BLaER1 (cell line): Measurements from ENCODE around the gene ITGA6.

Experiments
- H3K27ac ChIP-seq: shearing (Covaris generic); formaldehyde crosslinking; 2 replicates; pipeline ENCODE4 v1.8.1; 2022
- H3K27me3 ChIP-seq: shearing (Covaris generic); formaldehyde crosslinking; 2 replicates; pipeline ENCODE4 v1.8.1; 2022
- H3K36me3 ChIP-seq: shearing (Covaris generic); formaldehyde crosslinking; 2 replicates; pipeline ENCODE4 v1.8.1; 2022
- H3K4me1 ChIP-seq: shearing (Covaris generic); formaldehyde crosslinking; 2 replicates; pipeline ENCODE4 v1.8.1; 2022
- H3K4me2 ChIP-seq: shearing (Covaris generic); formaldehyde crosslinking; 2 replicates; pipeline ENCODE4 v1.8.1; 2022
- H3K4me3 ChIP-seq: shearing (Covaris generic); formaldehyde crosslinking; 2 replicates; pipeline ENCODE4 v1.8.1; 2022
- H3K9ac ChIP-seq: shearing (Covaris generic); formaldehyde crosslinking; 2 replicates; pipeline ENCODE4 v1.8.1; 2022
- H3K9me3 ChIP-seq: shearing (Covaris generic); formaldehyde crosslinking; 2 replicates; pipeline ENCODE4 v1.8.1; 2022
- H4K20me1 ChIP-seq: shearing (Covaris generic); formaldehyde crosslinking; 2 replicates; pipeline ENCODE4 v1.8.1; 2022
- Cebpa-rat ChIP-seq: shearing (Covaris generic); IDR thresholded peaks from 2 replicates; pipeline ENCODE4 v1.8.1; 2022

The ITGA6 gene

DNA sequence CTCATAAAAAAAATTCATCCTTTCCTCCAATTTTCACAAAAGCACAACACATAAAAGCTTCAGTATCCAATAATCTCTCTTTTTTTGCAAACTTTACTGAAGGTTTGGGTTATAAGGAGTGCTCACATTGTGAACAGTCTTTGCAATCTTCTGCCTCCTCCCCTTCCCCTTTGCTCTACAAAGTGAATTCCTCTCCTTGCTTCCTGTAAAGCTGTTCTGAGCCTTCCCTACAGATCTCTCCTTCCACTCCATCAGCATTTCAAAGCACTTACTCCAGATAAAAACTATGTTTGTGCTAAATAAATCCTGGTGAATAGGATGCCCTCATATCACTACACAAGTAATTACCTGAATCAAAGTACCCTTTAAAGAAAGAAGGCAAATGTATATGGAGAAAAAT lies 123.9 kb downstream of the ITGA6 start:
- Histone ChIP-seq H3K9me3 (peaks cover 34% of the 10 kb centered on the region), H4K20me1 (no peaks in the 10 kb centered on the region), H3K27me3 (no peaks in the 10 kb centered on the region), H3K4me3 (no peak overlapping the region), H3K9ac (no peak overlapping the region), H3K27ac (no peak overlapping the region), H3K36me3 (peaks cover 51% of the 10 kb centered on the region), H3K4me1 (peaks cover 26% of the 10 kb centered on the region), H3K4me2 (no peak overlapping the region)
- TF ChIP-seq Cebpa-rat: no peak

DNA sequence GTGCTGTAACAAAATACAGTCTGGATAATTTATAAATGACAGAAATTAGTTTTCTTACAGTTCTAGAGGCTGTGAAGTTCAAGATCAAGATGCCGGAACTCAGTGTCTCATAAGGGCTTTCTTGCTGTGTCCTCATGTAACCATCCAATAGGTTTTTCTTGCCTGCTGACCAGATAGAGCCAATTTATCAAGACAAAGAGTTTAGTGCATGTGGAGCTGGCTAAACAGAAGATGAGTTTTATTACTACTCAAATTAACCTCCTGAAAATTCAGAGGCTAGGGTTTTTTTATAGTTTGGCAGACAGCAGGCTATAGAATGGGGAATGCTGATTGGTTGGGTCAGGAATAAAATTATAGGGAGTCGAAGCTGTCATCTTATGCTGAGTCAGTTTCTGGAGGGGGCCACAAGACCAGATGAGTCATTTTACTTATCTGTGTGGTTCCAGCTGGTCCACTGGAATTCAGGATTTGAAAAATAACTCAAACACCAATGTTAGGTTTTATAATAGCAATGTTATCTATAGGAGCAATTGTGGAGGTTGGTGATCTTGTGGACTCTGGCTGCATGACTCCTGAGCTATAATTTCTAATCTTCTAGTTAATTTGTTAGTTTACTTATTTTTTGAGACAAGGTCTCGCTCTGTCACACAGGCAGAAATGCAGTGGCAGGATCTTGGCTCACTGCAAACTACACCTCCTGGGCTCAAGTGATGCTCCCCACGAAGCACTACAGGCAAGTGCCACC lies 125.3 kb downstream of the ITGA6 start:
- no peaks in the 10 kb centered on the region for H3K27me3 ChIP-seq
- peaks cover 20% of the 10 kb centered on the region for H3K9me3 ChIP-seq
- no peak for TF ChIP-seq Cebpa-rat
- peaks cover 37% of the 10 kb centered on the region for H3K36me3 ChIP-seq
- H3K4me3 ChIP-seq: no peak overlapping the region
- H3K4me2 ChIP-seq: no peak overlapping the region
- no peak overlapping the region for H3K27ac ChIP-seq
- H3K9ac ChIP-seq: no peak overlapping the region
- no peaks in the 10 kb centered on the region; the same call in 1 of the 2 replicates for H4K20me1 ChIP-seq
- peaks cover 36% of the 10 kb centered on the region for H3K4me1 ChIP-seq

DNA sequence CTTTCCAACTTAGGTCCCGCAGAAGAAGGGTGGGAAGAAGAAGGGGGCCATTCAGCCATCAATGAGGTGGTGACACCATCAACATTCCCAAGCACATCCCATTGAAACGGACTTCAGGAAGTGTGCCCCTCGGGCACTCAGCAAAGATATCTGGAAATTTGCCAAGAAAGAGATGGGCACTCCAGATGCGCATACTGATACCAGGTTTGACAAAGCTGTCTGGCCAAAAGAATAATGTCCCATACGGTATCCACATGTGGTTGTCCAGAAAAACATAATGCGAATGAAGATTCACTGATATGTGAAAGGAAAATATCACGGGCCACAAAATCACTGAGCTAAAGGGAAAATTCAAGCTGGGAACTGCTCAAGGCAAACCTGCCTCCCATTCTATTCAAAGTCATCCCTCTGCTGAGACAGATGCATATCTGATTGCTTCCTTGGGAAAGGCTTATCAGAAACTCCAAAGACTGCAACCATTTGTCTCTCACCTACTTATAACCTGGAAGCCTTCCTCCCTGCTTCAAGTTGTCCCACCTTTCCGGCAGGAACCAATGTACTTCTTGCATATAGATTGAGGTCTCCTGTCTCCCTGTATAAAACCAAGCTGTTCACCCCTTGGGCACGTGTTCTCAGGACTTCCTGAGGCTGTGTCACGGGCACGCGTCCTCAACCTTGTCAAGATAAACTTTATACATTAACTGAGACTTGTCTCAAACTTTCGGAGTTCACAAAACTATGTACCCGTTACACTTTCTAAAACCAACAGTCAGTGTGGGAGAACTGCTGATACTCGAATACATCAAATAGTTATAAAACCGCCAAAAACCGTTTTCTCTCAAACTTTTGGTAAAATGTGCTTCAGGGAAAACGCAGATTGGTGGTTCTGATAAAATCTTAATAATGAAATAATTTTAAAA lies 127.2 kb downstream of the ITGA6 start:
- peaks cover 50% of the 10 kb centered on the region for H3K4me1 ChIP-seq
- peak overlapping the region; percentile 90 for H3K9ac ChIP-seq
- H3K27me3 ChIP-seq: no peaks in the 10 kb centered on the region
- peak overlapping the region; percentile 98 for H3K4me3 ChIP-seq
- H3K9me3 ChIP-seq: peaks cover under 1% of the 10 kb centered on the region
- TF ChIP-seq Cebpa-rat: no peak
- peak overlapping the region; percentile 86 for H3K4me2 ChIP-seq
- H3K36me3 ChIP-seq: peaks cover 32% of the 10 kb centered on the region
- no peak overlapping the region for H3K27ac ChIP-seq
- H4K20me1 ChIP-seq: no peaks in the 10 kb centered on the region; the same call in 1 of the 2 replicates

DNA sequence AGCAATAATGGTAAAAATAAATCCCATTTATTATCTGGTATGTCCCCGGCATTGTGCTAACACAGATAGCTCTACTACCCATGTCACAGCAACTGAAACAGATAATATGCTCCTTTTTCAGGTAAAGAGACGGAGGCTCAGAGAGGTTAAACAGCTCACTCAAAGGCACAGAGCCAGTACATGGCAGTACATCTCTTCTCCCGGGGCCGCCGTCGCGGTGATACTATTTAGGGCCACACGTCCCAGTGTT lies 127.8 kb downstream of the ITGA6 start:
- peak overlapping the region; percentile 90 for H3K9ac ChIP-seq
- no peaks in the 10 kb centered on the region for H3K9me3 ChIP-seq
- H3K36me3 ChIP-seq: peaks cover 36% of the 10 kb centered on the region
- no peak for TF ChIP-seq Cebpa-rat
- no peaks in the 10 kb centered on the region for H3K27me3 ChIP-seq
- peak overlapping the region; percentile 98 for H3K4me3 ChIP-seq
- H3K27ac ChIP-seq: peak overlapping the region; percentile 88
- peak overlapping the region; percentile 86 for H3K4me2 ChIP-seq
- H4K20me1 ChIP-seq: peaks cover 6% of the 10 kb centered on the region; the same call in 1 of the 2 replicates
- peaks cover 53% of the 10 kb centered on the region for H3K4me1 ChIP-seq
